NCI-H526 (cell line): ENCODE measurements around the gene SAMD4A.

ENCODE experiments used
- DNase-seq, 2 experiments: peaks; one replicate each; lab custom pipeline; 2025; lab: John Stamatoyannopoulos, UW

Gene SAMD4A

DNA sequence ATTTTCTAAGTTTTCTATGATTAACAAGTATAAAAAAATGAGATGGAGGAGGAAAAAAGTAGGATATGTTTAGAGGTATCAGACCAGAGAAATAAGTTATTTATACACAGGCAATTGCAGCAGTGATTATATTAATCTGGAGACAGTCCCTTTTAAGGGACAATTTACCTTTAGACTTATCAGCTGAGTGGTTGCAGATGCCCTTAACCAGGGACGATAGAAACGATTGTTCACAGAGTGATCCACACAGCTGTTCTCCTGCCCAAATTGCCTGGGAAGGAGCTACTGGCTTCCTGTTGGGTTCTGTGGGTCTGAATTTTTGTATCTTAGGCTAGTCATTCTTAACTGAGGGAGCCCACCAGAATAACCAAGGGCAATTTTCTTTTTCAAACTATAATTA is 269.3 kb downstream of the SAMD4A start:
- DNase-seq: no peak

DNA sequence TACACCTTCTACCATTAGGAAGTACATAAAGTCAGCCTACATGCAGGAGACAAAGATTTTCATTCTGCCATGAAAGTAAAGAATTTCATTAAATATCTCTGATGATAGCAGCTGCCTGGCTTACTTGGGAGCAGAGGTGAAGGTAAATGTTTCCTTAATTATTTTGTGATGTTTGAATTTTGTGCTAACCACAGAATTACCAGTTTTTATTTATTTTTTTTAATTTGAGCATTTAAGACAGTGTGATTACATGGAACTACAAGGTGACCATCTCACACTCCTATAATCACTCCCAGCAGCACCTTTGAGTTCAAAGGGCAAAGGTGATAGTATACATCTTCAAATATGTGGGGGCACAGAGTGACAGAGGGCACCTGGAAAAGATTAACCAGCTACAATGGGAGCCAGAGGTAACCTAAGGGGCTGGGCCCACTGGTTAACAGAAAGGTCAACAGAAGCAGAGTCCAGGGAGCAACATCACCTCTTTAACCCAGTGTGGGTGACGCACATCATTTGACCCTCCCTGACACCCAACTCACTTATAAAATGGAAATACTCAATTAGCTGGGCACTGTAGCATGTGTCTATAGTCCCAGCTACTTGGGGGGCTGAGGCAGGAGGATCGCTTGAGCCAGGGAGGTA is 270.7 kb downstream of the SAMD4A start:
- no peak for DNase-seq

DNA sequence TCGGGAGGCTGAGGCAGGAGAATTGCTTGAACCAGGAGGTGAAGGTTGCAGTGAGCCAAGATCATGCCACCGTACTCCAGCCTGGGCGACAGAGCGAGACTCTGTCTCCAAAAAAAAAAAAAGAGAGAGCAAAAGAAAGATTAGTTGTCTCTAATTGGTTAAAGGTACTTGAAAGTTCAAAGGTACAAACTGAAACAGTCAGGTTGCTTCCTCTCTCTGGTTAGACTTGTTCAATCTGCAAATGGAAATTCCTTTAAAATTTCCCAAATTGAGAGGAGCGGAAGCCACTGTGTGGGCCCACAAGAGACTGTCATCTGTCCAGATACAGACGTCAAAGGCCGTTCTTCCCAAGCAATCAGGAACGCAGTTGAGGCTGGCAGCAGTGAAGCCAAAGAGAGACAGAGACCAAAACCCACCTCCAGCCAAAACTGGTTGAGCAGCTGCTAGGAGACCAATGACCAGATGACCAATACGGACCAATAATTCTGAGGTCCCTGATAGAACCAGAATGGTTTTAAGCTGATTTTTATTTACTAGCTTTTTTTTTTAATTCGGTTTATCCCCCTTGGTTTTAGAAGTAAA is 272.1 kb downstream of the SAMD4A start:
- no peak for DNase-seq

DNA sequence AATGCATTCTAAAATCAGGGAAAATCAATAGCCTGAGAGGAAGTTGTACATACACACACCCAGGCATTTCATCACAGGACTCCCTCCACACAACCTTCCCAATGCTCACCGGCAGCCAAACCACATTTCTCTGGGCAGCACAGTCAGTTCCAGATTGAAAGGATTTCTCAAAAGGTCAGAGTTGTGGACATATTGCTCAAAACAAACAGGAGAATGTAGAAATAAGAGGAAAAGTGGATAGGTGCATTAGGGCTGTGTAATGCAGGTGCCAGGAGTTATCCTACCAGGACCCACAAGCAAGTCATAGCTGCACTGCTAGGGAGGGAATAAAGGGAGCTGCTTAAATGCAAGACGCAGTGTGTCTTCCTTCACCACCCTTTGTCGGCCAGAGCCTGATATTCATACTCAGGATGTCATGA is 272.8 kb downstream of the SAMD4A start:
- no peak for DNase-seq

DNA sequence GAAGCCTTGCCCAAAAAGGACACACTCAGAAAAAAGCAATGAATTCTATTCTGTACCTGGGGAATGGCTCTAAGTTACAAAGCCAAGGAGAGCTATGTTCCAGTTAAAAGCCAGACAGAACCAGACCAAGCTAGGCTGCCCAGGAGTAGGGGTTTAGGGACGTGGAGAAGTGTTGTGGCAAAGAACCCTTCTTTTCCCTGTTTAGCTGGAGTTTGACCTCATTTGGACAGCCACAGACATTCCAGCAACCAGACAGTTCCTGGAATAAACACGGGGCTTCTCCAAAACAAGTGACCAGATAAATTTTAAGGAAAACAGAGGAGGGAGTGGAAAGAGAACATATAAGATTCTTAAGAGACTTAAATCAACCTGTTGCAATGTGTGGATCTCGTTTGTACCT is 273.4 kb downstream of the SAMD4A start:
- DNase-seq: no peak

DNA sequence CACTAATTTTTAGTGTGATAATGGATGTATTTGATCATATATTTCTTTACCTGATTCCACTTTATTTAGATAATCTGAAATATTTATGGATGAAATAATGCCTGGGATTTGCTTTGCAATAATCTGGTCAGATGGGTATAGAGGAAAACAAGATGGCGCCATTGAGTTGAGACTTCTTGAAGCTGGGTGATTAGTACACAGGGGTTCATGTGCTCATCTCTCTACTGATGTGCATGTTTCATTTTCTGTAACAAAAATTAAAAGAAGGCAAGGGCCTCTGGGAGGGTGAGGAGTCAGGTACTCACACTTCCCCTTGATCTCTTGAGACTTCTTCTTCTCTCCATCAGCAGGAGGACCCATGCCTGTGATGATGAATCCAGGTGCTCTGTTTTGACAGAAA is 273.9 kb downstream of the SAMD4A start:
- no peak for DNase-seq
